ENCODE results near the gene STK38. TPM values are rescaled to one million over a fixed set of nuclear protein-coding genes. Genes with fewer than 3 reads are reported as not detected.

The STK38 gene
- total RNA-seq, 3 donors from 2014 or later, result 27.5 to 39.4 (median 31.4) TPM

DNA sequence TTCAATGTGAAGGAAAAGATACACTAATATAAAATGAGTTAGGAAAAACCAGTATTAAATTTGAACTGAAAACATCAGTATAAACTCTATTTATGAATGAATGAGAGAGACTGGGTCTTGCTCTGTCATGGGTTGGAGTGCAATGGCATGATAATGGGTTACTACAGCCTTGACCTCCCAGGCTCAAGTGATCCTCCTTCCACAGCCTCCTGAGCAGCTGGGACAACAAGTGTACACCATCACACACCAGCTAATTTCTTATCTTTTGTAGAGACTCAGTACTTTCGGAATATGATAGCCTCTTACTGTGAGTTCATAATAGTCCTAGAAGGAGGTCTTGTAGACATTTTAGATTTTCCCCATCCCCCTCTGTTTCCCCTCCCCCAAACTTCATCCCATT, 83.0 kb downstream of the STK38 start:
- intact Hi-C loops (cut with DNase I; ENCODE audit: low total_unique reads), result no loop called here
- Histone ChIP-seq H3K36me3 (no peaks in the 10 kb centered on the region), H3K9me3 (no peaks in the 10 kb centered on the region), H3K27ac (no peak overlapping the region), H3K4me3 (no peak overlapping the region), H3K4me1 (no peaks in the 10 kb centered on the region), H3K27me3 (no peaks in the 10 kb centered on the region)
- DNase-seq (ENCODE audit: low spot score in 2 of 2), result no peak
- TF ChIP-seq, protein P1, sequence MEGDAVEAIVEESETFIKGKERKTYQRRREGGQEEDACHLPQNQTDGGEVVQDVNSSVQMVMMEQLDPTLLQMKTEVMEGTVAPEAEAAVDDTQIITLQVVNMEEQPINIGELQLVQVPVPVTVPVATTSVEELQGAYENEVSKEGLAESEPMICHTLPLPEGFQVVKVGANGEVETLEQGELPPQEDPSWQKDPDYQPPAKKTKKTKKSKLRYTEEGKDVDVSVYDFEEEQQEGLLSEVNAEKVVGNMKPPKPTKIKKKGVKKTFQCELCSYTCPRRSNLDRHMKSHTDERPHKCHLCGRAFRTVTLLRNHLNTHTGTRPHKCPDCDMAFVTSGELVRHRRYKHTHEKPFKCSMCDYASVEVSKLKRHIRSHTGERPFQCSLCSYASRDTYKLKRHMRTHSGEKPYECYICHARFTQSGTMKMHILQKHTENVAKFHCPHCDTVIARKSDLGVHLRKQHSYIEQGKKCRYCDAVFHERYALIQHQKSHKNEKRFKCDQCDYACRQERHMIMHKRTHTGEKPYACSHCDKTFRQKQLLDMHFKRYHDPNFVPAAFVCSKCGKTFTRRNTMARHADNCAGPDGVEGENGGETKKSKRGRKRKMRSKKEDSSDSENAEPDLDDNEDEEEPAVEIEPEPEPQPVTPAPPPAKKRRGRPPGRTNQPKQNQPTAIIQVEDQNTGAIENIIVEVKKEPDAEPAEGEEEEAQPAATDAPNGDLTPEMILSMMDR (IDR thresholded peaks at IDR 0.05), result no peak
- no peak for TF ChIP-seq POLR2A (IDR thresholded peaks at IDR 0.05)
- TF ChIP-seq POLR2AphosphoS5 (IDR thresholded peaks at IDR 0.05), result no peak

DNA sequence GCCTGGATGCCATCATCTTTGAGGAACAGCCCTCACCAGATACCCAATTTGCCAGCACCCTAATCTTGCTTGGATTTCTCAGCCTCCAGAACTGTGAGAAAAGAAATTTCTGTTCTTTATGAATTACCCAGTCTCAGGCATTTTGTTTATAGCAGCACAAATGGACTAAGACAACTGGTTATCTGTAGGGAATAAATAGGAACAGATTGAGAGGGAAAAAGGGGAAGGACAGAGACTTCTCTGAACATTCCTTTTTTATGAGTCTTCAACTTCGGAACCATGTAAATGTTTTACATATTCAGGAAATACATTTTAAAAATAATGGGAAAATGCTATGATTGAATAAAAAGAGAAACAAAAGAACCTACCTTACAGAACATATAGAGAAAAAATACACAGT, 83.6 kb downstream of the STK38 start:
- Histone ChIP-seq H3K4me3 (no peak overlapping the region), H3K27me3 (no peaks in the 10 kb centered on the region), H3K9me3 (no peaks in the 10 kb centered on the region), H3K27ac (no peak overlapping the region), H3K36me3 (no peaks in the 10 kb centered on the region), H3K4me1 (no peaks in the 10 kb centered on the region)
- TF ChIP-seq POLR2AphosphoS5 (IDR thresholded peaks at IDR 0.05) (no peak), POLR2A (IDR thresholded peaks at IDR 0.05) (no peak)
- TF ChIP-seq, protein P1 (IDR thresholded peaks at IDR 0.05), result no peak
- intact Hi-C loops (cut with DNase I; ENCODE audit: low total_unique reads), result no loop called here
- DNase-seq (ENCODE audit: low spot score in 2 of 2), result no peak

DNA sequence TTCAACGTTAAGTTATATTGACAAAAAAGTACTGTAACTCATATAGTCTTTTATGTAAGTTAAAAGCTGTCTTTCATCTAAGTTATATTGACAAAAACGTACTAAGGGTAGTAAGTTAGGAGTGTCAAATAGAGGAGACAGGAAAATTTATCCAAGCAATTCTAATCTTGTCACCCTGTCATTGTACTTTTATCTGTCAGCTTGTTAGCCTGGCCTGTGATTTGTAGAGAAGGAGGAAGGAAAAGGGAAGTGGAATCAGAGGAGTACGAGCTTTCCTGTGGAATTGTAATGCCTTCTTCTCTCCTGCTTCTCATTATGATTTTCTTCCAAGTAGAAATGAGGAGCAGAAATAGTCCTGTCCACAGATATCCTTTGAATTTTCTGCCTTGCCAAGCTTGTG, 85.6 kb downstream of the STK38 start:
- TF ChIP-seq POLR2AphosphoS5 (IDR thresholded peaks at IDR 0.05) (no peak), POLR2A (IDR thresholded peaks at IDR 0.05) (no peak)
- TF ChIP-seq, protein P1 (IDR thresholded peaks at IDR 0.05), result no peak
- no peaks in the 10 kb centered on the region for H3K36me3 ChIP-seq
- H3K27me3 ChIP-seq, result no peaks in the 10 kb centered on the region
- no peak overlapping the region for H3K27ac ChIP-seq
- no peaks in the 10 kb centered on the region for H3K4me1 ChIP-seq
- intact Hi-C loops (cut with DNase I; ENCODE audit: low total_unique reads), result no loop called here
- H3K4me3 ChIP-seq, result no peak overlapping the region
- no peaks in the 10 kb centered on the region for H3K9me3 ChIP-seq
- DNase-seq (ENCODE audit: low spot score in 2 of 2), result no peak

DNA sequence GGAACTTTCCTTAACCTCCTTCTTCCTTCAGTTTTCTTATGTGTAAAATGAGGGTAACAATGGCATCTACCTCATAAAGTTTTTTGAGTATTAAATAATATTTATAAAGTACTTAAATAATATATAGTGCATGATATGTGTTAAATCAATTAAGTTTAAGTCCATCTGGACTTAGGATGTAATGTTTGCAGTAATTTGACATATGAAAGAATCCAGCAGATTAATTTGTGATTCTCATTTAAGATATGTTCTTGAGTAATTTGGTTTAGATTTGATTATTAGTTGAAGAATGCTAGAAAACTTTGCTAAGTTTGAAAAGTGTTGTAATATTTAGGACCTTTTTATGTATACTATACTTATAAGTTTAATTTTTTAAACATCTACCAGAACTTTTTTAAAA, 86.4 kb downstream of the STK38 start:
- no peaks in the 10 kb centered on the region for H3K9me3 ChIP-seq
- TF ChIP-seq POLR2A (IDR thresholded peaks at IDR 0.05), result no peak
- TF ChIP-seq POLR2AphosphoS5 (IDR thresholded peaks at IDR 0.05), result no peak
- TF ChIP-seq, protein P1 (IDR thresholded peaks at IDR 0.05), result no peak
- no peak overlapping the region for H3K4me3 ChIP-seq
- no peak for DNase-seq (ENCODE audit: low spot score in 2 of 2)
- H3K4me1 ChIP-seq, result no peaks in the 10 kb centered on the region
- H3K36me3 ChIP-seq, result no peaks in the 10 kb centered on the region
- H3K27ac ChIP-seq, result no peak overlapping the region
- intact Hi-C loops (cut with DNase I; ENCODE audit: low total_unique reads), result no loop called here
- no peaks in the 10 kb centered on the region for H3K27me3 ChIP-seq

DNA sequence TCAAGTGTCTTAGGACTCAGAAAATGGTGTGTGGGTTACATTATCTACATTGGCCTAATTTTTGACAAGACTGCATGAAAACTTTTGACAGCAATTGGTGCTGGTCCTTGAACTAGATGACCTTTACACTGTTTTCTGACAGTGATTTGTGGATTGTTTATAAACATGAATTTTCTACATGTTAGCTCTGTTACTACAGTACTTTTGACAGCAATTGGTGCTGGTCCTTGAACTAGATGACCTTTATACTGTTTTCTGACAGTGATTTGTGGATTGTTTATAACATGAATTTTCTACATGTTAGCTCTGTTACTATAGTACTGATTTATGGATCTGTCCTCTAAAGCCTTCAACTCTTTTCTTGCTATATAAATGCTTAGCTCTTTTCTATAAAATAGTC, 87.8 kb downstream of the STK38 start:
- H3K9me3 ChIP-seq, result no peaks in the 10 kb centered on the region
- no peak overlapping the region for H3K27ac ChIP-seq
- no peaks in the 10 kb centered on the region for H3K36me3 ChIP-seq
- H3K4me3 ChIP-seq, result no peak overlapping the region
- no peaks in the 10 kb centered on the region for H3K4me1 ChIP-seq
- no peaks in the 10 kb centered on the region for H3K27me3 ChIP-seq
- intact Hi-C loops (cut with DNase I; ENCODE audit: low total_unique reads), result no loop called here
- TF ChIP-seq, protein P1 (IDR thresholded peaks at IDR 0.05), result no peak
- TF ChIP-seq POLR2A (IDR thresholded peaks at IDR 0.05), result no peak
- no peak for TF ChIP-seq POLR2AphosphoS5 (IDR thresholded peaks at IDR 0.05)
- no peak for DNase-seq (ENCODE audit: low spot score in 2 of 2)

Measured in breast epithelium (tissue), 4 donors.